Endodermal cell (in vitro differentiated cells): ENCODE measurements around the gene KCNQ1. TPM values are rescaled to one million over a fixed set of nuclear protein-coding genes. Genes with fewer than 3 reads are reported as not detected.
A peak's percentile ranks its signal among the peaks of the same experiment; 100 is the strongest.

Experiments used
- DNase-seq: peaks from one replicate; pipeline ENCODE4 v3.0.0-alpha.2; 2017
- H3K27ac ChIP-seq: 2 replicates; pipeline ENCODE4 v1.5.1; 2013; ENCODE audit warnings: mild to moderate bottlenecking, low read depth, low read length, moderate library complexity
- H3K27me3 ChIP-seq: 2 replicates; pipeline ENCODE4 v1.6.1; 2013; ENCODE audit warnings: mild to moderate bottlenecking, low read length, moderate library complexity; ENCODE audit not compliant: insufficient read depth, control insufficient read depth, poor library complexity, severe bottlenecking
- H3K36me3 ChIP-seq: 2 replicates; pipeline ENCODE4 v1.7.0; 2013; ENCODE audit warnings: mild to moderate bottlenecking, low read length, moderate library complexity; ENCODE audit not compliant: control insufficient read depth, insufficient read depth
- H3K4me1 ChIP-seq: one replicate; pipeline ENCODE4 v1.7.0; 2013; ENCODE audit warnings: low read length; ENCODE audit not compliant: control insufficient read depth, insufficient read depth
- H3K4me3 ChIP-seq: 2 replicates; pipeline ENCODE4 v1.5.1; 2013; ENCODE audit warnings: mild to moderate bottlenecking, low read length, moderate library complexity
- H3K9ac ChIP-seq: 2 replicates; pipeline ENCODE4 v1.6.1; 2013; ENCODE audit warnings: mild to moderate bottlenecking, low read length, moderate library complexity; ENCODE audit not compliant: poor library complexity, severe bottlenecking; ENCODE audit errors: extremely low read depth
- H3K9me3 ChIP-seq: 2 replicates; pipeline ENCODE4 v1.6.1; 2013; ENCODE audit warnings: mild to moderate bottlenecking, low read length, moderate library complexity; ENCODE audit not compliant: control insufficient read depth
- H3K27ac Mint-ChIP-seq: 2 replicates; pipeline ENCODE4 v1.8.0; 2020; ENCODE audit warnings: mixed read lengths
- H3K27me3 Mint-ChIP-seq: 2 replicates; pipeline ENCODE4 v1.8.0; 2021; ENCODE audit warnings: mild to moderate bottlenecking, mixed read lengths; ENCODE audit not compliant: insufficient read depth
- H3K36me3 Mint-ChIP-seq: 2 replicates; pipeline ENCODE4 v1.8.0; 2020; ENCODE audit warnings: low read depth, mixed read lengths
- H3K4me1 Mint-ChIP-seq: 2 replicates; pipeline ENCODE4 v1.8.0; 2020; ENCODE audit warnings: mixed read lengths
- H3K4me3 Mint-ChIP-seq: 2 replicates; pipeline ENCODE4 v1.8.0; 2020; ENCODE audit warnings: mild to moderate bottlenecking, moderate library complexity, mixed read lengths
- H3K9me3 Mint-ChIP-seq: 2 replicates; pipeline ENCODE4 v1.8.0; 2020; ENCODE audit warnings: mild to moderate bottlenecking, mixed read lengths
- CTCF ChIP-seq: fragments of 200-600 bp; sonication (generic); conservative IDR thresholded peaks from 2 replicates; pipeline ENCODE4 v1.5.0; 2021; ENCODE audit warnings: antibody characterized with exemption, mild to moderate bottlenecking
- WGBS, 2 experiments: methylation state at CpG; one replicate each; pipeline versions ENCODE4 v1.1.5 to v1.1.7; 2013; ENCODE audit warnings: missing lambda C conversion rate in 2 of 2, mixed read lengths in 1 of 2; ENCODE audit not compliant: insufficient coverage in 1 of 2, insufficient read length in 1 of 2; 5-methylcytosine and 5-hydroxymethylcytosine counted together
- total RNA-seq, 2 donors: library from RNA; stranded (reverse); fragmentation: NEBNext Ultra II Directional in 1 of 2; extraction: Animal tissue kit (Norgen Biotek cat#: 25700) in 1 of 2; gene quantifications; 2 replicates in 1 of 2; 3 replicates in 1 of 2; pipeline ENCODE4 v1.2.1, GENCODE V29; 2021

KCNQ1 gene
- total RNA-seq, 2 donors from 2014 or later: 1.8 to 3.5 TPM

DNA sequence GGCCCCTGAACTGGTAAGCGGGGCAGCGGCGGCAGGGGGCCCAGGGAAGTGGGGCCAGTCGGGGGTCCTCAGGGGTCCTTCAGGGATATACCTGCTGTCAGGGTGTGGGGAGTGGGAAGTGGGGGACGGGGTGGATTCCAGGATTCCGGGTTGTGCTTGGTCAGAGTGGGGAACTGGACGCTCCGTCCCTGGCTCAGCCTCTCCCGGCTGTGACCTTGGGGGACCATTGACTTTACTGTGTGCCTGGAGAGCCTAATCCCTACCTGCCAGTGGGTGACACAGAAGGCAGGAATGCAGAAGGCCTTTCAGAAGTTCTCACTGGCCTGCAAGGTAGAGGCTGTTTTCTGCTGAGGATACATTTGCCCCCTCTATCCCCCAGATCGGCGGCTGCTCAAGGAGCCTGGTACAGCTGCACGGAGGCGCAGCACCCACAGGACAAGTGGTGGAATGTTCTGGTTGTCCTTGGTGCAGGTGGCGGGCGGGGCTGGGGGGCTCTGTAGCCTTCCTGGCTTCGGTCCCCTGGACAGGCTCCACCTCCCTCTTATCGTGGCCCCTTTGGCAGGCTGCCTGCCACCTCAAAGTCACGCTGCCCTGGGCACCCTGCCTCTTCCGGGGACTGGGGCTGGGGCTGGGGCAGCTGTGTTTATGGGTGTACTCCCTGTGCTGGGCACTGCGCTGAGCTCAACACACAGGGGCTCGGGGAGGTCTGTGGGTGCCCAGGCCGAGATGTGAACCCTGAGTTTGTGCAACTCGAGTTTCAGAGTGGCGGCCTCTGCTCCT lies 18.4 kb downstream of the KCNQ1 start:
- DNase-seq: peak; percentile 46
- H3K4me3 ChIP-seq: no peak overlapping the region
- no peak for TF ChIP-seq CTCF
- no peaks in the 10 kb centered on the region for H3K9me3 Mint-ChIP-seq
- no peak overlapping the region for H3K27ac ChIP-seq
- peaks cover 11% of the 10 kb centered on the region for H3K27me3 ChIP-seq
- H3K27me3 Mint-ChIP-seq: peaks cover 20% of the 10 kb centered on the region
- no peaks in the 10 kb centered on the region for H3K9me3 ChIP-seq
- H3K27ac Mint-ChIP-seq: no peak overlapping the region
- no peaks in the 10 kb centered on the region for H3K36me3 ChIP-seq
- H3K36me3 Mint-ChIP-seq: no peaks in the 10 kb centered on the region
- H3K4me3 Mint-ChIP-seq: no peak overlapping the region
- H3K4me1 Mint-ChIP-seq: no peaks in the 10 kb centered on the region
- no peak overlapping the region for H3K9ac ChIP-seq
- H3K4me1 ChIP-seq: no peaks in the 10 kb centered on the region
- 91% methylated on average over 13 to 24 of the region's 24 CpGs for WGBS, 2 experiments

DNA sequence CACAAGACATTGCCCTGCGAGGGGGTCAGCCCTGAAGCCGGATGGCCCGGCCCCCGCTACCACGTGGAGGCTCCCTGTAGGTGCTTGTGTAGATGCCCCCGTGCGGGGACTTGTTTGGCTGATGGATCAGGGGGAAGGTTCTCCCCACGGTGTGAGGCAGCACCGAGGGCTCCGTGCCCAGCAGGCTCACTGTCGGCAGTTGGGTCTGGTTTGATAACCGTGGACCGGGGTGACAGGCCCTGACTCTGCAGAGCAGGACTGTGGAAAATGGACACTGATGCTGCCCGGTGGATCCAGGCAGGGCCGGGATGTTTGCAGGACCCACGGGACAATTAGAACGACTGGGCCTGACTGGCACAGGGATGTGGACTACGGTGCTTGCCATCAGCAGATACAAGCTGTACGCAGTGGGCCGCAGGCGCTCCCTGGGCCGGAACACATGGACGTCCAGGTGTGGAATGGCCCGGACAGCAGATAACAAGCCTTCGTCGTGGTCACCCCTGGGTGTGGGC lies 19.0 kb downstream of the KCNQ1 start:
- H3K36me3 Mint-ChIP-seq: no peaks in the 10 kb centered on the region
- no peak overlapping the region for H3K27ac Mint-ChIP-seq
- no peak overlapping the region for H3K4me3 ChIP-seq
- H3K27me3 ChIP-seq: peaks cover 9% of the 10 kb centered on the region
- H3K27ac ChIP-seq: no peak overlapping the region
- DNase-seq: peak; percentile 24
- no peaks in the 10 kb centered on the region for H3K4me1 Mint-ChIP-seq
- H3K27me3 Mint-ChIP-seq: peaks cover 18% of the 10 kb centered on the region
- H3K36me3 ChIP-seq: no peaks in the 10 kb centered on the region
- H3K9me3 Mint-ChIP-seq: no peaks in the 10 kb centered on the region
- no peaks in the 10 kb centered on the region for H3K9me3 ChIP-seq
- no peak overlapping the region for H3K4me3 Mint-ChIP-seq
- no peak for TF ChIP-seq CTCF
- H3K9ac ChIP-seq: no peak overlapping the region
- 94 to 95% methylated on average over 17 to 24 of the region's 26 CpGs for WGBS, 2 experiments
- no peaks in the 10 kb centered on the region for H3K4me1 ChIP-seq

GRCh38 chr11:2464451-2465165 lies 19.8 kb downstream of the KCNQ1 start:
- no peak overlapping the region for H3K27ac ChIP-seq
- no peak overlapping the region for H3K4me3 ChIP-seq
- Mint-ChIP-seq H3K36me3 (no peaks in the 10 kb centered on the region), H3K4me1 (no peaks in the 10 kb centered on the region), H3K4me3 (no peak overlapping the region), H3K9me3 (no peaks in the 10 kb centered on the region), H3K27ac (no peak overlapping the region), H3K27me3 (peaks cover 22% of the 10 kb centered on the region)
- DNase-seq: peak; percentile 29
- H3K27me3 ChIP-seq: peaks cover 6% of the 10 kb centered on the region
- WGBS, 2 experiments: 78 to 92% methylated on average over 6 to 13 of the region's 13 CpGs
- no peak overlapping the region for H3K9ac ChIP-seq
- no peaks in the 10 kb centered on the region for H3K36me3 ChIP-seq
- H3K9me3 ChIP-seq: no peaks in the 10 kb centered on the region
- no peak for TF ChIP-seq CTCF
- no peaks in the 10 kb centered on the region for H3K4me1 ChIP-seq
